T-helper 22 cell (primary cell): ENCODE data around the gene FOXD2.

ENCODE experiments used
- DNase-seq: peaks from one replicate; pipeline ENCODE4 v3.0.0-alpha.2; 2020; ENCODE audit warnings: low read depth

The FOXD2 gene

GRCh38 chr1:47437447-47438164 lies at the start of gene FOXD2:
Gene FOXD2 (plus strand): TSS chr1:47438044. CDS start chr1:47438136, 92 bp downstream.
- DNase-seq: peak; percentile 89

- no peak for DNase-seq
These were observed 49.0 kb upstream of the FOXD2 start for GRCh38 chr1:47388891-47389238.

GRCh38 chr1:47389731-47390130 lies 48.1 kb upstream of the FOXD2 start:
- no peak for DNase-seq

- DNase-seq: no peak
These were observed 47.0 kb upstream of the FOXD2 start for GRCh38 chr1:47390843-47391242.

- no peak for DNase-seq
These were observed 44.7 kb upstream of the FOXD2 start for GRCh38 chr1:47393141-47393540.

- no peak for DNase-seq
These were observed 42.4 kb upstream of the FOXD2 start for GRCh38 chr1:47395433-47395832.

- no peak for DNase-seq
These were observed 41.1 kb upstream of the FOXD2 start for GRCh38 chr1:47396671-47397196.

GRCh38 chr1:47399138-47399845 lies 38.6 kb upstream of the FOXD2 start:
- DNase-seq: no peak

- no peak for DNase-seq
These were observed 38.0 kb upstream of the FOXD2 start for GRCh38 chr1:47399846-47400155.

- DNase-seq: no peak
These were observed 36.1 kb upstream of the FOXD2 start for GRCh38 chr1:47401761-47402160.

GRCh38 chr1:47402591-47402990 lies 35.3 kb upstream of the FOXD2 start:
- DNase-seq: no peak

- DNase-seq: no peak
These were observed 34.4 kb upstream of the FOXD2 start for GRCh38 chr1:47403321-47403910.

- no peak for DNase-seq
These were observed 32.1 kb upstream of the FOXD2 start for GRCh38 chr1:47405697-47406096.

GRCh38 chr1:47406966-47407365 lies 30.9 kb upstream of the FOXD2 start:
- DNase-seq: no peak

- no peak for DNase-seq
These were observed 30.4 kb upstream of the FOXD2 start for GRCh38 chr1:47407481-47407880.

- DNase-seq: no peak
These were observed 28.4 kb upstream of the FOXD2 start for GRCh38 chr1:47409311-47410067.

GRCh38 chr1:47410068-47410455 lies 27.8 kb upstream of the FOXD2 start:
- no peak for DNase-seq

GRCh38 chr1:47411436-47411835 lies 26.4 kb upstream of the FOXD2 start:
- DNase-seq: no peak

GRCh38 chr1:47412437-47412836 lies 25.4 kb upstream of the FOXD2 start:
- DNase-seq: no peak

GRCh38 chr1:47415728-47416318 lies 22.0 kb upstream of the FOXD2 start, which contains the start of gene FOXE3:
Gene FOXE3 (plus strand): TSS chr1:47416285. CDS start chr1:47416316, 31 bp downstream.
- DNase-seq: no peak

- DNase-seq: no peak
These were observed 21.3 kb upstream of the FOXD2 start for GRCh38 chr1:47416319-47417169.
